SHP77 (cell line): Measurements from ENCODE around the gene CDC27.

Experiments used
- DNase-seq, 2 experiments: peaks; one replicate each; lab custom pipeline; 2025; lab: John Stamatoyannopoulos, UW

The CDC27 gene

GRCh38 chr17:47070266-47070665 lies 118.8 kb downstream of the CDC27 start:
- DNase-seq, result peak in 1 of 2 experiments; percentile 2
